ENCODE results near the gene MACF1. TPM values are rescaled to one million over a fixed set of nuclear protein-coding genes. Genes with fewer than 3 reads are reported as not detected.
"Not testable (repeated sequence)": the region's sequence is repeated elsewhere in the genome, so short reads cannot be mapped to it uniquely, and the experiment has no call there.

MACF1 gene
- total RNA-seq, 1 experiment from 2014 or later, result 103 TPM

DNA sequence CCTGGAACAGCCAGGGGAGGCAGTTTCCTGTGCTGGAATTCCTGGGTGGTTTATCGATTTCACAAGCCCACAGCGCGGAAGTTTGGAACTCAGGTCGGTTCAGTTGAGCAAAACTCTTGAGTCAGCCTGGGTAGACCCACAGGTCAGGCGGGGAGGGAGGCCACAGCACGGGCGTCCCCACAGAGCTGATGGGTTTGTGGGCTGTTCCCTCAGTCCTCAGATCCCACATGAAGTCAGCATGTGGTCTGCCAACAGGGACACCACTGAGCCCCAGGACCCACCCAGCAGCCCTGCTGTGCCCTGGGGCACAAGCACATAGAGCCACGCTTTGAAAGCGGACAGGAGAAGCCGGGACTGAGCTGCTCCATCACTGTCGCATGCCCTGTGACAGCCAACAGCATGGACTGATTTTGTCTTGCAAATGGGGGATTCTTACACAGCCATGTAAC, 304.4 kb downstream of the MACF1 start:
- Histone ChIP-seq H4K20me1 (ENCODE audit: low read length) (no peaks in the 10 kb centered on the region), H3K36me3 (ENCODE audit: low read depth, low read length) (no peaks in the 10 kb centered on the region), H3K9ac (ENCODE audit: low read length) (no peak overlapping the region), H2AFZ (ENCODE audit: low read length) (no peak overlapping the region), H3K79me2 (ENCODE audit: low read length) (no peaks in the 10 kb centered on the region), H3F3A (ENCODE audit: low read length, unreplicated experiment) (no peaks in the 10 kb centered on the region), H3K4me2 (ENCODE audit: low read length) (no peak overlapping the region), H3K9me3 (ENCODE audit: low read length) (no peaks in the 10 kb centered on the region), H3K27me3 (ENCODE audit: low read length) (no peaks in the 10 kb centered on the region), H3K9me2 (replicated peaks; ENCODE audit: low read length) (no peaks in the 10 kb centered on the region), H3K4me3 (ENCODE audit: low read length) (no peak overlapping the region), H3K27ac (ENCODE audit: low read length) (no peak overlapping the region), H3K4me1 (ENCODE audit: insufficient read depth, low read length) (no peaks in the 10 kb centered on the region)
- ATAC-seq (0 out of 2 replicates have a peak, but pooled peaks have one; percentile 23), DNase-seq (no peak)
- POLR2A ChIA-PET (ENCODE audit: unreplicated experiment), result no interaction called here
- intact Hi-C loops (cut with micrococcal nuclease), result no loop called here
- CTCF ChIA-PET, result no interaction called here
- no TSS peak for BruUV-seq (replicated peaks)
- TF ChIP-seq, protein P1, sequence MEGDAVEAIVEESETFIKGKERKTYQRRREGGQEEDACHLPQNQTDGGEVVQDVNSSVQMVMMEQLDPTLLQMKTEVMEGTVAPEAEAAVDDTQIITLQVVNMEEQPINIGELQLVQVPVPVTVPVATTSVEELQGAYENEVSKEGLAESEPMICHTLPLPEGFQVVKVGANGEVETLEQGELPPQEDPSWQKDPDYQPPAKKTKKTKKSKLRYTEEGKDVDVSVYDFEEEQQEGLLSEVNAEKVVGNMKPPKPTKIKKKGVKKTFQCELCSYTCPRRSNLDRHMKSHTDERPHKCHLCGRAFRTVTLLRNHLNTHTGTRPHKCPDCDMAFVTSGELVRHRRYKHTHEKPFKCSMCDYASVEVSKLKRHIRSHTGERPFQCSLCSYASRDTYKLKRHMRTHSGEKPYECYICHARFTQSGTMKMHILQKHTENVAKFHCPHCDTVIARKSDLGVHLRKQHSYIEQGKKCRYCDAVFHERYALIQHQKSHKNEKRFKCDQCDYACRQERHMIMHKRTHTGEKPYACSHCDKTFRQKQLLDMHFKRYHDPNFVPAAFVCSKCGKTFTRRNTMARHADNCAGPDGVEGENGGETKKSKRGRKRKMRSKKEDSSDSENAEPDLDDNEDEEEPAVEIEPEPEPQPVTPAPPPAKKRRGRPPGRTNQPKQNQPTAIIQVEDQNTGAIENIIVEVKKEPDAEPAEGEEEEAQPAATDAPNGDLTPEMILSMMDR (conservative IDR thresholded peaks at IDR 0.05; ENCODE audit: low read depth, low read length), result no peak
- no peak for TF ChIP-seq EZH2phosphoT487 (IDR thresholded peaks at IDR 0.05; ENCODE audit: borderline replicate concordance, low read length)

DNA sequence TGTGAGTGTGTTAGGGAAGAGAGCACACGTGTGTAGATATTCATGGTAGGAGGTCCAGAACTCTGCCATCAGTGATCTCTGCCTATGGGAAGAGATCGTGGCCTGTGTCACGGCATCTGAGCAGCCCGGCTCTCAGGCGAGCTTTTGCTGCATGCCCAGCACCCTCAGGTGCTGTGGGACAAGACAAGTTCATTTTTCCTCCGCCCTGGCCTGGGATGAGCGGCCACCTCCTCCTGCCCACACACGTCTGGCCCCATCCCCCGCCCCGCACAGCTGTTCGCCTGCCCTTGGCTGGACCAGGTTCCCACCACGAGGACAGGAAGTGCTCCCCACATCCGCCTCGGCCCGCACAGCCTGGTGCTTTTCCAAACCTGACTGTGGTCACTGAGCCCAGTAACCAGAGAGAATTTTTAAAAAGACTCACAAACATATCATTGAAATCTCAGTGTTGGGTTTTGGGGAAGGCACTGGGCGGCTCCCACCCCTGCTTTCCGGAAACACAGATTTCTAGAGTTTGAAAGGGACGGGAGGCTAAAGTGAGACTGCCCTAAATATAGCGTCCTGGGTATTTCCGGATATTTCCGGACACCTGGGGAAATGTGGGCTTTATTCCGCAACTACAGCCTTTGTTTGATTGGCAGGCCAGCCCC, 305.0 kb downstream of the MACF1 start:
- H3K4me1 ChIP-seq (ENCODE audit: insufficient read depth, low read length), result no peaks in the 10 kb centered on the region
- no peaks in the 10 kb centered on the region for H3F3A ChIP-seq (ENCODE audit: low read length, unreplicated experiment)
- no peaks in the 10 kb centered on the region for H3K9me3 ChIP-seq (ENCODE audit: low read length)
- ATAC-seq, result no peak
- H3K9ac ChIP-seq (ENCODE audit: low read length), result no peak overlapping the region
- ChIA-PET POLR2A (ENCODE audit: unreplicated experiment) (no interaction called here), CTCF (no interaction called here)
- no peak overlapping the region for H3K27ac ChIP-seq (ENCODE audit: low read length)
- no TSS peak for BruUV-seq (replicated peaks)
- H3K4me3 ChIP-seq (ENCODE audit: low read length), result no peak overlapping the region
- intact Hi-C loops (cut with micrococcal nuclease), result no loop called here
- no peaks in the 10 kb centered on the region for H4K20me1 ChIP-seq (ENCODE audit: low read length)
- H3K4me2 ChIP-seq (ENCODE audit: low read length), result no peak overlapping the region
- TF ChIP-seq EZH2 (IDR thresholded peaks at IDR 0.05; ENCODE audit: low read length, unreplicated experiment) (no peak), EZH2phosphoT487 (IDR thresholded peaks at IDR 0.05; ENCODE audit: borderline replicate concordance, low read length) (no peak)
- TF ChIP-seq, protein P1 (conservative IDR thresholded peaks at IDR 0.05; ENCODE audit: low read depth, low read length), result no peak
- H3K9me2 ChIP-seq (replicated peaks; ENCODE audit: low read length), result no peaks in the 10 kb centered on the region
- DNase-seq, result no peak
- H3K79me2 ChIP-seq (ENCODE audit: low read length), result no peaks in the 10 kb centered on the region
- no peaks in the 10 kb centered on the region for H3K36me3 ChIP-seq (ENCODE audit: low read depth, low read length)
- H3K27me3 ChIP-seq (ENCODE audit: low read length), result no peaks in the 10 kb centered on the region
- no peak overlapping the region for H2AFZ ChIP-seq (ENCODE audit: low read length)

DNA sequence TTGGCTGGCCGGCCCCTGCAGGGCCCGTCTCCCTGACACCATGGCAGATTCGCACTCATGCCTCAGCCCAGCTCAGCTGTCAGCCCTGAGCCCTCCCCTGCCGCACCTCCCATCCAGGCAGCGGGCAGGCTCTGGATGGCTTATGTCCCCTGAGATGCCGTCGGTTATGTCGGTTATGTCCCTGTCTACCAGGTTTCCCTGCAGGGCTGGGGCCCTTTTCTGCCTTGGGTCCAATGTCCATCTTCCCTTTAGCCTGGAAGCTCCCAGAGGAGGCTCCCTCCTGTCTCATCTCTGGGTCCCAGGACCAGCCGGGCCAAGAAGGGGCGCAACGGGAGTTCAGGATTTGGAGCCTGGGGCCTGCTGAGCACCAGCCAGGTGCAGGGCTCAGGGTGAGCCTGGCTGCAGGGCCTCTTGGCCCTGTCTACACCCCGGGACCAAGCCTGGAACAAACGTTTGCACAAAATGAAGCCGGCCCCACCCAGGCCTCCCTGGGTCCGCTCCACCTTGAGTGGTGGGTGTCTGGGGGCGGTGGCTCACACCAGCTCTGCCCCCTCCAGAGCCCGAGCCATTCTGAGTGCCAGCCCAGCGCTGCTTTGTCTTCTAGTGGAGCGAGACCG, 306.2 kb downstream of the MACF1 start:
- H3K27me3 ChIP-seq (ENCODE audit: low read length); H3K4me1 ChIP-seq (ENCODE audit: insufficient read depth, low read length); H3K36me3 ChIP-seq (ENCODE audit: low read depth, low read length); intact Hi-C loops (cut with micrococcal nuclease); CTCF ChIA-PET; H3K9ac ChIP-seq (ENCODE audit: low read length); ATAC-seq; DNase-seq; H3K9me2 ChIP-seq (replicated peaks; ENCODE audit: low read length); H3K79me2 ChIP-seq (ENCODE audit: low read length); H3K4me2 ChIP-seq (ENCODE audit: low read length); H3F3A ChIP-seq (ENCODE audit: low read length, unreplicated experiment); POLR2A ChIA-PET (ENCODE audit: unreplicated experiment); H4K20me1 ChIP-seq (ENCODE audit: low read length); H3K27ac ChIP-seq (ENCODE audit: low read length); H2AFZ ChIP-seq (ENCODE audit: low read length); BruUV-seq (replicated peaks); H3K9me3 ChIP-seq (ENCODE audit: low read length); H3K4me3 ChIP-seq (ENCODE audit: low read length): not testable (repeated sequence)

DNA sequence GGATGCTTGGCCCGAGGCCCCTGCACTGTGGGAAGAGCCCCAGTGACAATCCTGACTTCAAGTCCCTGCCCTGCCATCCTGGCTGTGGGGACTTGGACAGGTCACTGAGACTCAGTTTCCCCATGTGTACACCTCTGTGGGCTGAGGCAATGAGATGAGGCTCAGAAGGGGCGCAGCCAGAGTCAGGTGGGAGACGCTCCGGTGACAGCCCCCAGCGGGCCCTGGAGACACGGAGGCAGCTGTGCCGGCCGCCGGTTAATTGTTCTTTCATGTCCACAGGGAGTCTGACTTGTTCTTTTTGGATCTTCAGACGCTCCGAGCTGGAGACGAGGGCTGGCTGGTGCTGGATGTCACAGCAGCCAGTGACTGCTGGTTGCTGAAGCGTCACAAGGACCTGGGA, 307.0 kb downstream of the MACF1 start:
- H3K9me2 ChIP-seq (replicated peaks; ENCODE audit: low read length); intact Hi-C loops (cut with micrococcal nuclease); POLR2A ChIA-PET (ENCODE audit: unreplicated experiment); H3K9ac ChIP-seq (ENCODE audit: low read length); H4K20me1 ChIP-seq (ENCODE audit: low read length); H3F3A ChIP-seq (ENCODE audit: low read length, unreplicated experiment); H3K27me3 ChIP-seq (ENCODE audit: low read length); CTCF ChIA-PET; BruUV-seq (replicated peaks); H3K4me3 ChIP-seq (ENCODE audit: low read length); H3K9me3 ChIP-seq (ENCODE audit: low read length); H3K4me1 ChIP-seq (ENCODE audit: insufficient read depth, low read length); H3K4me2 ChIP-seq (ENCODE audit: low read length); DNase-seq; H3K79me2 ChIP-seq (ENCODE audit: low read length); H3K27ac ChIP-seq (ENCODE audit: low read length); H2AFZ ChIP-seq (ENCODE audit: low read length); H3K36me3 ChIP-seq (ENCODE audit: low read depth, low read length); ATAC-seq: not testable (repeated sequence)

DNA sequence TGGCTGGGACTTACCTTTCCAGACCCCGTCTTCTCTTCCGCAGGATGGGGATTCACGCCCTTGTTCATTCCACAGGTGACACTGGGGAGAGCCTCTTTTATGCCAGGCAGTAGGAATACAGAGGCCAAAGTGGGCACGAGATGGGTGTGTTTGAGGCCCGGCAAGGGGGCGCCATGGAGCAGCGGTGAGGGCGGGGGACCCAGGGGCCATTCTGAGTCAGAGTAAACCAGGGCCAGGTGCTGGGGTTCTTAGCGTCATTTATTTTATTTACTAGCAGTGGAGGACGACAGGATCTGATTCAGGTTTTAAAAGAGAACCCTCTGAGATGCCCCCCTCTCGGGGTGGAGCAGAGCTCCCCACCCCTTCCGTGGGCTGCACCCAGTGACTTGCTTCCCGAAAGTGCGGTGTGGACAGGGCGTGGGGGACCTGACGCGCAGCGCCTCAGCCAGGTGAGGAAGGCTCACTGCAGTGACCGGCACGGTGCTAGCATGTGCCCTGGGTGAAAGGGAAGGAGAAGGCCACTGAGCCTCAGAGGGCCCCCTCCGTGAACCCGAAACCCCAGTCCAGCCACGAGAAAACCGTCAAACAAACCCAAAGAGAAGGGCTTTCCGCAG, 307.8 kb downstream of the MACF1 start:
- H3K27me3 ChIP-seq (ENCODE audit: low read length), result not testable (repeated sequence)

More for the DNA sequence above, 307.8 kb downstream of the MACF1 start:
- H3K9me2 ChIP-seq (replicated peaks; ENCODE audit: low read length); H3K9me3 ChIP-seq (ENCODE audit: low read length); H3K4me1 ChIP-seq (ENCODE audit: insufficient read depth, low read length); H4K20me1 ChIP-seq (ENCODE audit: low read length); H2AFZ ChIP-seq (ENCODE audit: low read length); H3K36me3 ChIP-seq (ENCODE audit: low read depth, low read length); H3K9ac ChIP-seq (ENCODE audit: low read length); H3K4me3 ChIP-seq (ENCODE audit: low read length); H3K79me2 ChIP-seq (ENCODE audit: low read length); CTCF ChIA-PET; H3F3A ChIP-seq (ENCODE audit: low read length, unreplicated experiment); BruUV-seq (replicated peaks); H3K27ac ChIP-seq (ENCODE audit: low read length); H3K4me2 ChIP-seq (ENCODE audit: low read length); POLR2A ChIA-PET (ENCODE audit: unreplicated experiment); intact Hi-C loops (cut with micrococcal nuclease); DNase-seq: not testable (repeated sequence)
- ATAC-seq, result peak; percentile 16; the same call in 1 of the 2 replicates

Data from PC-3 (cell line).